SK-N-SH (cell line): ENCODE results near the gene ATP1A2. TPM values are rescaled to one million over a fixed set of nuclear protein-coding genes. Genes with fewer than 3 reads are reported as not detected.

Experiments used
- CTCF ChIA-PET: fragments of 300-600, 350-600 bp; formaldehyde crosslinking; extraction: SDS; loops from one replicate; lab custom pipeline; 2021; lab: Yijun Ruan, JAX
- POLR2A ChIA-PET: fragments of 350-600 bp; sonication (Branson Sonifier 250); formaldehyde crosslinking; extraction: SDS; loops from one replicate; lab custom pipeline; 2020; ENCODE audit warnings: antibody characterized with exemption, inconsistent platforms; lab: Yijun Ruan, JAX
- DNase-seq: peaks from one replicate; pipeline ENCODE4 v3.0.0; 2012
- H2AFZ ChIP-seq: fragments of 200-600 bp; sonication (generic); 2 replicates; pipeline ENCODE4 v1.8.1; 2016; ENCODE audit warnings: antibody characterized with exemption, mild to moderate bottlenecking, low read depth
- H3F3A ChIP-seq: fragments of 200-600 bp; sonication (generic); replicated peaks from 2 replicates; pipeline ENCODE3; 2016; ENCODE audit warnings: antibody characterized with exemption, mild to moderate bottlenecking; ENCODE audit not compliant: insufficient read depth
- H3K27ac ChIP-seq, 2 experiments: fragments of 200-500 bp in 1 of 2; fragments of 200-600 bp in 1 of 2; sonication (Bioruptor generic) in 1 of 2; sonication (generic), shearing (Covaris generic) in 1 of 2; 2 replicates each; pipeline versions ENCODE4 v1.5.1 to v1.6.1; 2014 to 2016; ENCODE audit warnings: low read depth in 2 of 2, inconsistent platforms in 1 of 2, low read length in 1 of 2, mild to moderate bottlenecking in 1 of 2, mixed read lengths in 1 of 2
- H3K27me3 ChIP-seq: fragments of 200-600 bp; sonication (generic), shearing (Covaris generic); 2 replicates; pipeline ENCODE4 v1.6.1; 2016; ENCODE audit warnings: mixed run types; ENCODE audit not compliant: insufficient read depth
- H3K36me3 ChIP-seq, 2 experiments: fragments of 200-500 bp in 1 of 2; fragments of 200-600 bp in 1 of 2; sonication (Bioruptor generic) in 1 of 2; sonication (generic) in 1 of 2; replicated peaks in 1 of 2; 2 replicates each; pipeline versions ENCODE3 to v1.5.1; 2014 to 2016; ENCODE audit warnings: low read length in 1 of 2, mild to moderate bottlenecking in 1 of 2; ENCODE audit not compliant: insufficient read depth in 2 of 2, control insufficient read depth in 1 of 2
- H3K4me1 ChIP-seq, 2 experiments: fragments of 200-500 bp in 1 of 2; fragments of 200-600 bp in 1 of 2; sonication (Bioruptor generic) in 1 of 2; sonication (generic), shearing (Covaris generic) in 1 of 2; 2 replicates each; pipeline versions ENCODE4 v1.5.1 to v1.6.1; 2014 to 2016; ENCODE audit warnings: low read depth in 1 of 2, low read length in 1 of 2, mixed run types in 1 of 2; ENCODE audit not compliant: insufficient read depth in 2 of 2, control insufficient read depth in 1 of 2
- H3K4me2 ChIP-seq: fragments of 200-600 bp; sonication (generic), shearing (Covaris generic); 2 replicates; pipeline ENCODE4 v1.6.1; 2017; ENCODE audit warnings: mixed run types
- H3K4me3 ChIP-seq, 2 experiments: fragments of 200-500 bp in 1 of 2; fragments of 200-600 bp in 1 of 2; sonication (Bioruptor generic) in 1 of 2; sonication (generic), shearing (Covaris generic) in 1 of 2; 2 replicates each; pipeline versions ENCODE4 v1.5.1 to v1.8.1; 2014 to 2016; ENCODE audit warnings: low read depth in 2 of 2, inconsistent platforms in 1 of 2, low read length in 1 of 2, mild to moderate bottlenecking in 1 of 2, mixed read lengths in 1 of 2, moderate library complexity in 1 of 2
- H3K79me2 ChIP-seq: fragments of 200-600 bp; sonication (generic); 2 replicates; pipeline ENCODE4 v1.8.1; 2017; ENCODE audit warnings: mild to moderate bottlenecking; ENCODE audit not compliant: insufficient read depth
- H3K9ac ChIP-seq: fragments of 200-600 bp; sonication (generic); 2 replicates; pipeline ENCODE4 v1.6.1; 2017; ENCODE audit warnings: mixed run types
- H3K9me2 ChIP-seq: fragments of 200-600 bp; sonication (generic); 2 replicates; pipeline ENCODE4 v1.6.1; 2017; ENCODE audit warnings: mixed run types
- H3K9me3 ChIP-seq: fragments of 200-600 bp; sonication (generic); 2 replicates; pipeline ENCODE4 v1.6.1; 2017; ENCODE audit warnings: mixed run types, mild to moderate bottlenecking, moderate library complexity
- H4K20me1 ChIP-seq: fragments of 200-600 bp; sonication (generic); 2 replicates; pipeline ENCODE4 v1.6.1; 2017; ENCODE audit warnings: mild to moderate bottlenecking, mixed run types; ENCODE audit not compliant: insufficient read depth
- CHD2 ChIP-seq: fragments of 150-350 bp; IDR thresholded peaks from 2 replicates; pipeline ENCODE4 v1.6.1; 2018; ENCODE audit warnings: low read length; ENCODE audit not compliant: partially characterized antibody
- EP300 ChIP-seq, 2 experiments: IDR thresholded peaks; 2 replicates each; pipeline versions ENCODE4 v1.4.0 to v1.6.1; 2012; ENCODE audit warnings: borderline replicate concordance in 1 of 2, low read depth in 1 of 2, low read length in 1 of 2
- EZH2phosphoT487 ChIP-seq: fragments of 200-600 bp; sonication (generic); IDR thresholded peaks from 2 replicates; pipeline ENCODE4 v1.6.1; 2017; ENCODE audit warnings: low read depth, mixed run types, mild to moderate bottlenecking, antibody characterized with exemption, moderate library complexity, borderline replicate concordance
- GABPA ChIP-seq: IDR thresholded peaks from 2 replicates; pipeline ENCODE4 v1.4.0; 2012; ENCODE audit warnings: low read depth, mild to moderate bottlenecking
- GATA2 ChIP-seq: sonication (generic); formaldehyde crosslinking; IDR thresholded peaks from 2 replicates; pipeline ENCODE4 v1.5.0; 2020; ENCODE audit warnings: mild to moderate bottlenecking, missing genetic modification reagents
- JUND ChIP-seq: IDR thresholded peaks from 2 replicates; pipeline ENCODE4 v1.4.0; 2012
- MXI1 ChIP-seq: IDR thresholded peaks from 2 replicates; pipeline ENCODE4 v1.6.1; 2012; ENCODE audit warnings: mild to moderate bottlenecking, low read depth, low read length, improper control_type of control experiment
- NFIC ChIP-seq: IDR thresholded peaks from 2 replicates; pipeline ENCODE4 v1.4.0; 2012; ENCODE audit warnings: borderline replicate concordance
- NRF1 ChIP-seq: IDR thresholded peaks from 2 replicates; pipeline ENCODE4 v1.6.1; 2012; ENCODE audit warnings: low read depth, mild to moderate bottlenecking, low read length
- RAD21 ChIP-seq: IDR thresholded peaks from 2 replicates; pipeline ENCODE4 v1.6.1; 2012; ENCODE audit warnings: mild to moderate bottlenecking, low read length
- RCOR1 ChIP-seq: fragments of 150-350 bp; IDR thresholded peaks from 2 replicates; pipeline ENCODE4 v1.6.1; 2017; ENCODE audit warnings: antibody characterized with exemption, low read length
- RFX5 ChIP-seq: IDR thresholded peaks from 2 replicates; pipeline ENCODE4 v1.6.1; 2012; ENCODE audit warnings: mild to moderate bottlenecking, improper control_type of control experiment, low read length
- RXRA ChIP-seq: IDR thresholded peaks from 2 replicates; pipeline ENCODE4 v1.4.0; 2012; ENCODE audit warnings: low read depth, mild to moderate bottlenecking, borderline replicate concordance
- SIN3A ChIP-seq: IDR thresholded peaks from 2 replicates; pipeline ENCODE4 v1.6.1; 2012; ENCODE audit warnings: low read depth, mild to moderate bottlenecking, low read length, moderate library complexity, borderline replicate concordance
- TAF1 ChIP-seq: IDR thresholded peaks from 2 replicates; pipeline ENCODE4 v1.6.1; 2012; ENCODE audit warnings: low read depth, mild to moderate bottlenecking, low read length, moderate library complexity, borderline replicate concordance
- YY1 ChIP-seq: IDR thresholded peaks from 2 replicates; pipeline ENCODE4 v1.4.0; 2012; ENCODE audit warnings: low read depth, mild to moderate bottlenecking
- WGBS: methylation state at CpG from one replicate; pipeline ENCODE4 v1.1.6; 2017; ENCODE audit warnings: low lambda C conversion rate; 5-methylcytosine and 5-hydroxymethylcytosine counted together
- polyA plus RNA-seq, 3 experiments: library from polyadenylated mRNA; depleted of rRNA; stranded (reverse); fragments of >200 nt; gene quantifications; 2 replicates each; pipeline ENCODE4 v1.2.3, GENCODE V29; 2012
- TF ChIP-seq, protein P1 (sequence below): IDR thresholded peaks from 2 replicates; pipeline ENCODE4 v1.6.1; 2012; ENCODE audit warnings: mild to moderate bottlenecking, low read depth, low read length, moderate library complexity
- TF ChIP-seq, protein P2 (sequence below): IDR thresholded peaks from 2 replicates; pipeline ENCODE4 v1.4.0; 2012; ENCODE audit warnings: low read depth, borderline replicate concordance
- TF ChIP-seq, protein P3 (sequence below): IDR thresholded peaks from 2 replicates; pipeline ENCODE4 v1.4.0; 2012; ENCODE audit warnings: low read depth, borderline replicate concordance

ATP1A2 gene
- polyA plus RNA-seq, 1 of the 3 experiments (the other 2 are of a cell fraction): 0.07 TPM

GRCh38 chr1:160167056-160167455, 51.5 kb downstream of the ATP1A2 start:
- no peaks in the 10 kb centered on the region for H4K20me1 ChIP-seq
- H3K9me3 ChIP-seq: no peaks in the 10 kb centered on the region
- ChIA-PET CTCF (interaction anchor here (0.9 to 1.0 kb wide), 2 partner anchors 25 to 26 kb away, joined by 3 read pairs; no protein-coding TSS in a partner anchor), POLR2A (no interaction called here)
- H2AFZ ChIP-seq: no peak overlapping the region
- H3F3A ChIP-seq: no peaks in the 10 kb centered on the region
- no peaks in the 10 kb centered on the region for H3K4me1 ChIP-seq
- 45% methylated on average over 4 of the region's 4 CpGs for WGBS
- H3K4me3 ChIP-seq: no peak overlapping the region
- H3K79me2 ChIP-seq: no peaks in the 10 kb centered on the region
- H3K27ac ChIP-seq: no peak overlapping the region
- H3K9ac ChIP-seq: no peak overlapping the region
- TF ChIP-seq RCOR1: no peak
- no peak for TF ChIP-seq RAD21
- TF ChIP-seq JUND: no peak
- TF ChIP-seq EZH2phosphoT487: no peak
- no peak for TF ChIP-seq GABPA
- TF ChIP-seq YY1: no peak
- TF ChIP-seq SIN3A: no peak
- no peak for TF ChIP-seq TAF1
- no peak for TF ChIP-seq RXRA
- TF ChIP-seq GATA2 (CRISPR knock-in tag): no peak
- TF ChIP-seq NRF1: no peak
- no peak for TF ChIP-seq RFX5
- TF ChIP-seq, protein P1, sequence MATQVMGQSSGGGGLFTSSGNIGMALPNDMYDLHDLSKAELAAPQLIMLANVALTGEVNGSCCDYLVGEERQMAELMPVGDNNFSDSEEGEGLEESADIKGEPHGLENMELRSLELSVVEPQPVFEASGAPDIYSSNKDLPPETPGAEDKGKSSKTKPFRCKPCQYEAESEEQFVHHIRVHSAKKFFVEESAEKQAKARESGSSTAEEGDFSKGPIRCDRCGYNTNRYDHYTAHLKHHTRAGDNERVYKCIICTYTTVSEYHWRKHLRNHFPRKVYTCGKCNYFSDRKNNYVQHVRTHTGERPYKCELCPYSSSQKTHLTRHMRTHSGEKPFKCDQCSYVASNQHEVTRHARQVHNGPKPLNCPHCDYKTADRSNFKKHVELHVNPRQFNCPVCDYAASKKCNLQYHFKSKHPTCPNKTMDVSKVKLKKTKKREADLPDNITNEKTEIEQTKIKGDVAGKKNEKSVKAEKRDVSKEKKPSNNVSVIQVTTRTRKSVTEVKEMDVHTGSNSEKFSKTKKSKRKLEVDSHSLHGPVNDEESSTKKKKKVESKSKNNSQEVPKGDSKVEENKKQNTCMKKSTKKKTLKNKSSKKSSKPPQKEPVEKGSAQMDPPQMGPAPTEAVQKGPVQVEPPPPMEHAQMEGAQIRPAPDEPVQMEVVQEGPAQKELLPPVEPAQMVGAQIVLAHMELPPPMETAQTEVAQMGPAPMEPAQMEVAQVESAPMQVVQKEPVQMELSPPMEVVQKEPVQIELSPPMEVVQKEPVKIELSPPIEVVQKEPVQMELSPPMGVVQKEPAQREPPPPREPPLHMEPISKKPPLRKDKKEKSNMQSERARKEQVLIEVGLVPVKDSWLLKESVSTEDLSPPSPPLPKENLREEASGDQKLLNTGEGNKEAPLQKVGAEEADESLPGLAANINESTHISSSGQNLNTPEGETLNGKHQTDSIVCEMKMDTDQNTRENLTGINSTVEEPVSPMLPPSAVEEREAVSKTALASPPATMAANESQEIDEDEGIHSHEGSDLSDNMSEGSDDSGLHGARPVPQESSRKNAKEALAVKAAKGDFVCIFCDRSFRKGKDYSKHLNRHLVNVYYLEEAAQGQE: no peak
- no peak for TF ChIP-seq CHD2
- no peak for TF ChIP-seq NFIC
- TF ChIP-seq, protein P2, sequence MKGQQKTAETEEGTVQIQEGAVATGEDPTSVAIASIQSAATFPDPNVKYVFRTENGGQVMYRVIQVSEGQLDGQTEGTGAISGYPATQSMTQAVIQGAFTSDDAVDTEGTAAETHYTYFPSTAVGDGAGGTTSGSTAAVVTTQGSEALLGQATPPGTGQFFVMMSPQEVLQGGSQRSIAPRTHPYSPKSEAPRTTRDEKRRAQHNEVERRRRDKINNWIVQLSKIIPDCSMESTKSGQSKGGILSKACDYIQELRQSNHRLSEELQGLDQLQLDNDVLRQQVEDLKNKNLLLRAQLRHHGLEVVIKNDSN: no peak
- no peak for TF ChIP-seq MXI1
- TF ChIP-seq, protein P3, sequence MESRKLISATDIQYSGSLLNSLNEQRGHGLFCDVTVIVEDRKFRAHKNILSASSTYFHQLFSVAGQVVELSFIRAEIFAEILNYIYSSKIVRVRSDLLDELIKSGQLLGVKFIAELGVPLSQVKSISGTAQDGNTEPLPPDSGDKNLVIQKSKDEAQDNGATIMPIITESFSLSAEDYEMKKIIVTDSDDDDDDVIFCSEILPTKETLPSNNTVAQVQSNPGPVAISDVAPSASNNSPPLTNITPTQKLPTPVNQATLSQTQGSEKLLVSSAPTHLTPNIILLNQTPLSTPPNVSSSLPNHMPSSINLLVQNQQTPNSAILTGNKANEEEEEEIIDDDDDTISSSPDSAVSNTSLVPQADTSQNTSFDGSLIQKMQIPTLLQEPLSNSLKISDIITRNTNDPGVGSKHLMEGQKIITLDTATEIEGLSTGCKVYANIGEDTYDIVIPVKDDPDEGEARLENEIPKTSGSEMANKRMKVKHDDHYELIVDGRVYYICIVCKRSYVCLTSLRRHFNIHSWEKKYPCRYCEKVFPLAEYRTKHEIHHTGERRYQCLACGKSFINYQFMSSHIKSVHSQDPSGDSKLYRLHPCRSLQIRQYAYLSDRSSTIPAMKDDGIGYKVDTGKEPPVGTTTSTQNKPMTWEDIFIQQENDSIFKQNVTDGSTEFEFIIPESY: no peak
- TF ChIP-seq EP300 (IDR thresholded peaks at IDR 0.05; ENCODE audit: borderline replicate concordance in 1 of 2, low read depth in 1 of 2, low read length in 1 of 2): no peak
- peaks cover 10% of the 10 kb centered on the region; the same call in 1 of the 2 replicates for H3K27me3 ChIP-seq
- no peak for DNase-seq
- H3K36me3 ChIP-seq: no peaks in the 10 kb centered on the region
- no peak overlapping the region for H3K4me2 ChIP-seq
- no peaks in the 10 kb centered on the region for H3K9me2 ChIP-seq
